Thyroid gland (tissue), 4 donors: ENCODE results near the gene TTC34. TPM values are rescaled to one million over a fixed set of nuclear protein-coding genes. Genes with fewer than 3 reads are reported as not detected.

Source experiments
- DNase-seq, 2 donors: peaks; one replicate each; pipeline ENCODE4 v3.0.0-alpha.2; 2019
- H3K27ac ChIP-seq, 3 donors: fragments of 200-600 bp; sonication (generic); 1 replicate in 2 of 3; 2 replicates in 1 of 3; pipeline ENCODE4 v1.5.1; 2016 to 2019; ENCODE audit warnings: mild to moderate bottlenecking in 1 of 3, moderate library complexity in 1 of 3
- H3K27me3 ChIP-seq: fragments of 200-600 bp; sonication (generic); one replicate; pipeline ENCODE4 v1.5.1; 2019
- H3K36me3 ChIP-seq, 2 donors: fragments of 200-600 bp; sonication (generic); one replicate each; pipeline ENCODE4 v1.5.1; 2016 to 2019
- H3K4me1 ChIP-seq, 2 donors: fragments of 200-600 bp; sonication (generic); one replicate each; pipeline ENCODE4 v1.5.1; 2017 to 2019
- H3K4me3 ChIP-seq, 3 donors: fragments of 200-600 bp; sonication (generic); replicated peaks in 1 of 3; 1 replicate in 2 of 3; 2 replicates in 1 of 3; pipeline ENCODE4 v1.5.1; 2016; ENCODE audit warnings: mild to moderate bottlenecking in 1 of 3
- H3K9me3 ChIP-seq: fragments of 200-600 bp; sonication (generic); one replicate; pipeline ENCODE4 v1.5.1; 2017
- CTCF ChIP-seq, 6 experiments: fragments of 200-600 bp in 3 of 6; fragments of 450-650 bp in 3 of 6; sonication (generic) in 3 of 6; IDR thresholded peaks; one replicate each; pipeline ENCODE4 v1.5.1; 2016 to 2019; ENCODE audit warnings: antibody characterized with exemption in 6 of 6, mild to moderate bottlenecking in 2 of 6, inconsistent platforms in 1 of 6, moderate library complexity in 1 of 6
- POLR2A ChIP-seq, 2 donors: fragments of 450-650 bp; IDR thresholded peaks; one replicate each; pipeline ENCODE4 v1.6.1; 2017; ENCODE audit warnings: antibody characterized with exemption in 2 of 2, mild to moderate bottlenecking in 2 of 2, moderate library complexity in 1 of 2
- WGBS, 2 donors: methylation state at CpG; one replicate each; pipeline ENCODE4 v1.1.5; 2017; 5-methylcytosine and 5-hydroxymethylcytosine counted together
- intact Hi-C: fragments of 100-400 bp; cut with DNase I; formaldehyde crosslinking; loops from one replicate; pipeline ENCODE4 v1.15.1; 2023
- total RNA-seq, 4 donors: library from RNA; depleted of rRNA; stranded (reverse); fragments of >200 nt; gene quantifications; one replicate each; pipeline ENCODE4 v1.2.3, GENCODE V29; 2016

Gene TTC34
- total RNA-seq, 4 donors from 2014 or later, result 0.81 to 2.2 (median 1.9) TPM

GRCh38 chr1:2623571-2624337 lies 177.7 kb downstream of the TTC34 start:
- WGBS, 2 donors, result 90 to 97% methylated on average over 10 to 12 of the region's 12 CpGs
- Histone ChIP-seq H3K9me3 (no peaks in the 10 kb centered on the region), H3K27ac (no peak overlapping the region), H3K27me3 (peaks cover 11% of the 10 kb centered on the region), H3K4me3 (no peak overlapping the region), H3K4me1 (peaks cover 0 to 12% of the 10 kb centered on the region in 2 donors), H3K36me3 (no peaks in the 10 kb centered on the region)
- DNase-seq, result no peak
- intact Hi-C loops, result no loop called here
- no peak for TF ChIP-seq CTCF (IDR thresholded peaks at IDR 0.05)
- no peak for TF ChIP-seq POLR2A (IDR thresholded peaks at IDR 0.05)

GRCh38 chr1:2617971-2618470 lies 183.5 kb downstream of the TTC34 start:
- intact Hi-C loops, result no loop called here
- Histone ChIP-seq H3K9me3 (no peaks in the 10 kb centered on the region), H3K27me3 (no peaks in the 10 kb centered on the region)

GRCh38 chr1:2614145-2614544 lies 187.3 kb downstream of the TTC34 start:
- TF ChIP-seq CTCF (IDR thresholded peaks at IDR 0.05), result no peak
- no peak for TF ChIP-seq POLR2A (IDR thresholded peaks at IDR 0.05)
- H3K4me3 ChIP-seq, result no peak overlapping the region
- no peak overlapping the region for H3K27ac ChIP-seq
- no peak for DNase-seq
- H3K9me3 ChIP-seq, result no peaks in the 10 kb centered on the region
- no peaks in the 10 kb centered on the region for H3K27me3 ChIP-seq
- intact Hi-C loops, result no loop called here
- peaks cover 0 to 18% of the 10 kb centered on the region in 2 donors for H3K4me1 ChIP-seq
- no peaks in the 10 kb centered on the region for H3K36me3 ChIP-seq
- WGBS, 2 donors, result 90 to 93% methylated on average over 2 of the region's 2 CpGs

More at GRCh38 chr1:2617971-2618470, 183.5 kb downstream of the TTC34 start:
- DNase-seq, result peak; percentile 69 to 75
- H3K4me3 ChIP-seq, result no peak overlapping the region
- WGBS, 2 donors, result 2 to 4% methylated on average over 1 of the region's 1 CpG
- H3K4me1 ChIP-seq, result peaks cover 0 to 16% of the 10 kb centered on the region in 2 donors
- H3K36me3 ChIP-seq, result no peaks in the 10 kb centered on the region
- H3K27ac ChIP-seq, result no peak overlapping the region
- TF ChIP-seq POLR2A (IDR thresholded peaks at IDR 0.05) (no peak), CTCF (IDR thresholded peaks at IDR 0.05) (no peak)

- peak in 1 of 2 donors; percentile 1 for DNase-seq
Observed at GRCh38 chr1:2612591-2613365, 188.7 kb downstream of the TTC34 start.

More at GRCh38 chr1:2612591-2613365, 188.7 kb downstream of the TTC34 start:
- no peak overlapping the region for H3K27ac ChIP-seq
- intact Hi-C loops, result no loop called here
- no peak overlapping the region for H3K4me3 ChIP-seq
- H3K36me3 ChIP-seq, result no peaks in the 10 kb centered on the region
- H3K9me3 ChIP-seq, result no peaks in the 10 kb centered on the region
- TF ChIP-seq POLR2A (IDR thresholded peaks at IDR 0.05) (no peak), CTCF (IDR thresholded peaks at IDR 0.05) (no peak)
- H3K27me3 ChIP-seq, result no peaks in the 10 kb centered on the region
- WGBS, 2 donors, result 90 to 91% methylated on average over 8 to 11 of the region's 11 CpGs
- peaks cover 0 to 10% of the 10 kb centered on the region in 2 donors for H3K4me1 ChIP-seq
